Adipocyte (in vitro differentiated cells): ENCODE measurements around the gene MBL2.

Experiments used
- DNase-seq: peaks from one replicate; pipeline ENCODE4 v3.0.0-alpha.2; 2015; ENCODE audit warnings: low read depth
- H3K27me3 ChIP-seq: replicated peaks from 2 replicates; pipeline ENCODE4 v1.7.0; 2013; ENCODE audit warnings: mild to moderate bottlenecking, low read length, moderate library complexity; ENCODE audit not compliant: control insufficient read depth, insufficient read depth
- H3K36me3 ChIP-seq: 2 replicates; pipeline ENCODE4 v1.7.0; 2013; ENCODE audit warnings: low read length, mild to moderate bottlenecking, moderate library complexity; ENCODE audit not compliant: control insufficient read depth, insufficient read depth, severe bottlenecking
- H3K4me1 ChIP-seq: 2 replicates; pipeline ENCODE4 v1.7.0; 2013; ENCODE audit warnings: mild to moderate bottlenecking, low read length, moderate library complexity; ENCODE audit not compliant: control insufficient read depth, insufficient read depth
- H3K4me3 ChIP-seq: 2 replicates; pipeline ENCODE4 v1.7.0; 2013; ENCODE audit warnings: mild to moderate bottlenecking, low read length, moderate library complexity
- H3K9ac ChIP-seq: 2 replicates; pipeline ENCODE4 v1.7.0; 2013; ENCODE audit warnings: mild to moderate bottlenecking, low read length, moderate library complexity
- H3K9me3 ChIP-seq: 2 replicates; pipeline ENCODE4 v1.7.0; 2013; ENCODE audit warnings: mild to moderate bottlenecking, low read length, moderate library complexity; ENCODE audit not compliant: control insufficient read depth

Gene MBL2

GRCh38 chr10:52772623-52773022 lies at the start of gene MBL2:
Gene MBL2 (minus strand): TSS chr10:52772784. CDS start chr10:52771635, 1,149 bp downstream.
- peaks cover 14% of the 10 kb centered on the region for H3K27me3 ChIP-seq
- no peaks in the 10 kb centered on the region for H3K9me3 ChIP-seq
- H3K4me1 ChIP-seq: peaks cover 18% of the 10 kb centered on the region
- no peaks in the 10 kb centered on the region for H3K36me3 ChIP-seq
- H3K4me3 ChIP-seq: no peak within 1 kb of the TSS
- DNase-seq: no peak
- no peak within 1 kb of the TSS for H3K9ac ChIP-seq

- H3K9ac ChIP-seq: no peak overlapping the region
- H3K9me3 ChIP-seq: no peaks in the 10 kb centered on the region
- peaks cover 16% of the 10 kb centered on the region for H3K27me3 ChIP-seq
- DNase-seq: no peak
- H3K4me3 ChIP-seq: no peak overlapping the region
- H3K4me1 ChIP-seq: no peaks in the 10 kb centered on the region
- no peaks in the 10 kb centered on the region for H3K36me3 ChIP-seq
These were observed 47.7 kb upstream of the MBL2 start for GRCh38 chr10:52820309-52820708.

- Histone ChIP-seq H3K36me3 (no peaks in the 10 kb centered on the region), H3K9me3 (no peaks in the 10 kb centered on the region), H3K4me3 (no peak overlapping the region), H3K27me3 (peaks cover 12% of the 10 kb centered on the region), H3K4me1 (no peaks in the 10 kb centered on the region), H3K9ac (no peak overlapping the region)
- peak; percentile 57 for DNase-seq
These were observed 45.4 kb upstream of the MBL2 start for GRCh38 chr10:52818019-52818418.

DNA sequence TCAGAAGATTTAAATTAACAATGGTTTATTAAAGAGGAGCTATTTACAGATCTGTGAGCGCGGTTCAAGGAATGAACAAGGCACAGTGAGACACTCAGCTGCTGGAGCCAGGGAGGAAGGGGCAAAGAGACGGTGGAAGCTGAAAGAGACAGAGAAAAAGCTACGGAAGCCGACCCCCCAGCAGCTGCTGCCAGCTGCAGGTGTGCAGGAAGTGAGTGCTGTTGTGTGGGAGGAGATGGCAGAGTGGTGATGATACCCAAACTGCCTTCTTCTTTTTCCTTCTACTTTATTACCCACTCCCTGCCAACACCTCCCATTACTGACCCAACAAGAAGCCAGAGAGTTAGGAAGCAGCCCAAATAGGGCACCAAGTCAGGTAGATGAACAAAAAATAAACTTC lies 41.9 kb upstream of the MBL2 start:
- Histone ChIP-seq H3K4me1 (no peaks in the 10 kb centered on the region), H3K27me3 (no peaks in the 10 kb centered on the region), H3K9ac (no peak overlapping the region), H3K36me3 (no peaks in the 10 kb centered on the region), H3K9me3 (peaks cover 10% of the 10 kb centered on the region), H3K4me3 (no peak overlapping the region)
- no peak for DNase-seq

DNA sequence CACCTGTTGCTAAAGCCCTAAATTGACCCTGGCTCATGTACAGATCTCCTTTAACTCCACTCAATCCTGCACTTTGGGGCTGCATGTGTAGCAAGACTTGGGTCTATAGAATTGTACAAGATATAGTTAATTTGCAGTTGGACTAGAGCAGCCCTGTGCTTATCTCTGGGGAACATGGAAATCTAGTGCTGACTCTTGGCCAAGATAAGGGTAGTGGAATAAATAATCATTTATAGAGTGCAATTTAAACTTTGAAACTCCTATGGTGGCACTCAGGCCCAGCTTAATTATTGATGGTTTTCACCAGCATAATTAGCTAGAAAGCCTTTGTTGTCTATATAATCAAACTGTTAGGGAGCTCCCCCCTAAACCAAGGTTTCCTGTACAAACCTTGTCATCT lies 39.2 kb upstream of the MBL2 start:
- H3K9ac ChIP-seq: no peak overlapping the region
- no peak overlapping the region for H3K4me3 ChIP-seq
- no peaks in the 10 kb centered on the region for H3K36me3 ChIP-seq
- peaks cover 13% of the 10 kb centered on the region for H3K27me3 ChIP-seq
- DNase-seq: no peak
- H3K9me3 ChIP-seq: peaks cover 10% of the 10 kb centered on the region
- H3K4me1 ChIP-seq: no peaks in the 10 kb centered on the region

- no peaks in the 10 kb centered on the region for H3K4me1 ChIP-seq
- H3K27me3 ChIP-seq: peaks cover 21% of the 10 kb centered on the region
- no peak overlapping the region for H3K9ac ChIP-seq
- no peak for DNase-seq
- no peak overlapping the region for H3K4me3 ChIP-seq
- peaks cover 10% of the 10 kb centered on the region for H3K9me3 ChIP-seq
- H3K36me3 ChIP-seq: no peaks in the 10 kb centered on the region
These were observed 38.2 kb upstream of the MBL2 start for GRCh38 chr10:52810761-52811160.

- no peak for DNase-seq
- Histone ChIP-seq H3K27me3 (peaks cover 32% of the 10 kb centered on the region), H3K4me3 (no peak overlapping the region), H3K36me3 (no peaks in the 10 kb centered on the region), H3K9me3 (peaks cover 10% of the 10 kb centered on the region), H3K4me1 (no peaks in the 10 kb centered on the region), H3K9ac (no peak overlapping the region)
These were observed 35.2 kb upstream of the MBL2 start for GRCh38 chr10:52807803-52808202.

GRCh38 chr10:52805414-52806285 lies 33.1 kb upstream of the MBL2 start:
- DNase-seq: no peak
- Histone ChIP-seq H3K36me3 (no peaks in the 10 kb centered on the region), H3K4me3 (no peak overlapping the region), H3K27me3 (peaks cover 32% of the 10 kb centered on the region), H3K9ac (no peak overlapping the region), H3K4me1 (peaks cover 8% of the 10 kb centered on the region), H3K9me3 (peaks cover under 1% of the 10 kb centered on the region)

- peaks cover 19% of the 10 kb centered on the region for H3K27me3 ChIP-seq
- DNase-seq: peak; percentile 45
- H3K9ac ChIP-seq: no peak overlapping the region
- H3K4me1 ChIP-seq: peaks cover 8% of the 10 kb centered on the region
- no peak overlapping the region for H3K4me3 ChIP-seq
- no peaks in the 10 kb centered on the region for H3K36me3 ChIP-seq
- no peaks in the 10 kb centered on the region for H3K9me3 ChIP-seq
These were observed 29.4 kb upstream of the MBL2 start for GRCh38 chr10:52801947-52802346.

DNA sequence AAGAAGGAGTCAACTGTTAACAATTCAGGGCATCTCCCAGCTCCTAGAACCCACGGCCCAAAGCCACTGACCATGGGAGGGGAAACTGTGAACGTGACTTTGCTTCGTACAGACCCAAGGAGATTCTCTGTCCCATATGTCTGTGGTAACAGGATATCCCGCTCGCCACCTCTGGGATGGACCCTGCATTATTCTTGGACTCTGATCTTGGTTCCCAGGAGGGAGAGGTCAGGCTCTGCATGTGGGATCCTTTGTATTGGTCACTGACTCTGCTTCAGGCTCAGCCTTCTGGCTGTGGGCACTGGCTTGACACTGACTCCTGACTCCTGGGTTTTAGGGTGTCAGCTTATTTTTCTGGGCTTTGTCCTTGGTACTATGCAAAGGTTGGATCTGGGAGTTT lies 13.5 kb upstream of the MBL2 start:
- no peak overlapping the region for H3K4me3 ChIP-seq
- H3K4me1 ChIP-seq: no peaks in the 10 kb centered on the region
- no peak overlapping the region for H3K9ac ChIP-seq
- DNase-seq: no peak
- H3K9me3 ChIP-seq: peaks cover 10% of the 10 kb centered on the region
- H3K36me3 ChIP-seq: no peaks in the 10 kb centered on the region
- peaks cover 53% of the 10 kb centered on the region for H3K27me3 ChIP-seq

GRCh38 chr10:52785418-52785817 lies 12.8 kb upstream of the MBL2 start:
- Histone ChIP-seq H3K4me1 (no peaks in the 10 kb centered on the region), H3K36me3 (no peaks in the 10 kb centered on the region), H3K27me3 (peaks cover 52% of the 10 kb centered on the region), H3K4me3 (no peak overlapping the region), H3K9me3 (peaks cover 10% of the 10 kb centered on the region), H3K9ac (no peak overlapping the region)
- no peak for DNase-seq

DNA sequence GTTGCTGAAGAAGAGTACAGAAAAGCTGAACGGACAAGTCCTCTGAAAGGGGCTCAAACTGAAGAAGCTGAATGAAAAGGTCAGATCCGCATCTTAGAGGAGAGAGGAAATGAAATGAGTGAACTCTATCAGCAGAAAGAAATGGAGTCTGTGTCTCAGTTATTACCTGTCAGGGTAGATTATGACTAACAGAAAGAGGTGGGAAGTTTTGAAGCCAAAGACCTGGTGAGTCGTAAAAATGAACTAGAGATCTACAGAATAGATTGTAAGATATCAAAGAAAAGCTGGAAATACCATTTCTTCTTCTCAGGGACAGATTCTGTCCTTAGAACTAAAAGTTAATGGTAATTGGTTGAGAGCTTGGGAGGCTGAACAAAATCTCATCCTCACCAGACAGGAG lies 11.1 kb upstream of the MBL2 start:
- peaks cover 48% of the 10 kb centered on the region for H3K27me3 ChIP-seq
- H3K4me1 ChIP-seq: no peaks in the 10 kb centered on the region
- DNase-seq: no peak
- no peak overlapping the region for H3K9ac ChIP-seq
- H3K36me3 ChIP-seq: no peaks in the 10 kb centered on the region
- peaks cover 10% of the 10 kb centered on the region for H3K9me3 ChIP-seq
- H3K4me3 ChIP-seq: no peak overlapping the region
